K562 (cell line): Measurements from ENCODE around the gene UBXN11.

Source experiments
- EGR1 ChIP-seq: fragments of 450-650 bp; conservative IDR thresholded peaks from 2 replicates; pipeline ENCODE4 v1.6.1; 2017; ENCODE audit warnings: mild to moderate bottlenecking
- ELF4 ChIP-seq: fragments of 450-650 bp; formaldehyde crosslinking; IDR thresholded peaks from 2 replicates; pipeline ENCODE4 v1.4.0; 2022; ENCODE audit warnings: missing genetic modification characterization
- FOXK1 ChIP-seq: sonication (generic); formaldehyde crosslinking; IDR thresholded peaks from 2 replicates; pipeline ENCODE4 v1.8.0; 2022; ENCODE audit warnings: missing genetic modification reagents, mild to moderate bottlenecking, borderline replicate concordance
- GATAD2B ChIP-seq: fragments of 450-650 bp; IDR thresholded peaks from 2 replicates; pipeline ENCODE4 v1.6.1; 2017; ENCODE audit warnings: mild to moderate bottlenecking, borderline replicate concordance
- HMGN3 ChIP-seq: IDR thresholded peaks from 2 replicates; pipeline ENCODE4 v1.6.1; 2011; ENCODE audit warnings: borderline replicate concordance, low read depth, mild to moderate bottlenecking, mixed read lengths, low read length; ENCODE audit not compliant: insufficient read length; ENCODE audit errors: extremely low read depth
- SIN3A ChIP-seq, 2 experiments: fragments of 150-350 bp in 1 of 2; IDR thresholded peaks; 2 replicates each; pipeline ENCODE4 v1.6.1; 2011 to 2016; ENCODE audit warnings: borderline replicate concordance in 2 of 2, low read depth in 2 of 2, low read length in 2 of 2, mild to moderate bottlenecking in 2 of 2, moderate library complexity in 2 of 2; ENCODE audit not compliant: control insufficient read depth in 1 of 2
- SOX6 ChIP-seq: fragments of 450-650 bp; IDR thresholded peaks from 2 replicates; pipeline ENCODE4 v1.6.1; 2014; ENCODE audit warnings: mild to moderate bottlenecking
- ZKSCAN1 ChIP-seq: fragments of 150-350 bp; IDR thresholded peaks from 2 replicates; pipeline ENCODE4 v1.6.1; 2016; ENCODE audit warnings: low read depth, low read length
- ZNF354B ChIP-seq: fragments of 250-450 bp; sonication (Bioruptor Pico); IDR thresholded peaks from 2 replicates; pipeline ENCODE4 v1.4.0; 2020
- TF ChIP-seq, protein P1 (sequence below), 2 experiments: fragments of 450-650 bp in 1 of 2; sonication (generic) in 1 of 2; formaldehyde crosslinking; conservative IDR thresholded peaks; 2 replicates each; pipeline versions ENCODE4 v1.4.0 to v1.8.1; 2020 to 2022; ENCODE audit warnings: mild to moderate bottlenecking in 1 of 2, missing genetic modification reagents in 1 of 2

DNA sequence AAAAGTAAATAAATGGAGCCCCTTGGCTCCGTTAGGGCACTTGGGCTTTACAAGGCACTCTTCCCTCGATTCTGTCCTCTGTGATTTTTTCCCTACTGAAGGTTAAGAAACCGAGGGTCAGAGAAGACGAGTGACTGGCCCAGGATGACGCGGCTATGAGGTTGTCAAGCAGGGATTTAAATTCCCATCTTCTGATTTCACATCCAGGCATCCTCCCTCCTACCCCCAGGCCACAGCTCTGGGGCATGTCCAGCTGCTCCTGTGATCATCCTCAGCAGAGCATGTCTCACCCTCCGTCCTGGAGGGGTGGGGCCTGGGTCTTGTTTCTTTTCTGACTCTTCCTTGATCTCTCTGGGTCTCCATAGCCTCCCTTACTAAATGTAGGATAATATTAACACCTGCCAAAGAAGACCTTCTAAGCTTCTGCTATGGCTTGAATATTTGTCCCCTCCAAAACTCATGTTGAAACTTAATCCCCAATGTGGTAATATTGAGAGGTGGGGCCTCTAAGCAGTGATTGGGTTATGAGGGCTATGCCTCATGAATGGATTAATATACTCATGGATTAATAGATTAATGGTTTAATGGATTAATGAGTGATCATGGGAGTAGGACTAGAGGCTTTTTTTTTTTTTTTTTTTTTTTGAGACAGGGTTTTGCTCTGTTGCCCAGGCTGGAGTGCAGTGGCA lies 42.9 kb upstream of the UBXN11 start:
- no peak for TF ChIP-seq GATAD2B
- no peak for TF ChIP-seq ELF4
- no peak for TF ChIP-seq ZNF354B (CRISPR knock-in tag)
- TF ChIP-seq HMGN3, result no peak
- no peak for TF ChIP-seq SOX6
- TF ChIP-seq, protein P1, sequence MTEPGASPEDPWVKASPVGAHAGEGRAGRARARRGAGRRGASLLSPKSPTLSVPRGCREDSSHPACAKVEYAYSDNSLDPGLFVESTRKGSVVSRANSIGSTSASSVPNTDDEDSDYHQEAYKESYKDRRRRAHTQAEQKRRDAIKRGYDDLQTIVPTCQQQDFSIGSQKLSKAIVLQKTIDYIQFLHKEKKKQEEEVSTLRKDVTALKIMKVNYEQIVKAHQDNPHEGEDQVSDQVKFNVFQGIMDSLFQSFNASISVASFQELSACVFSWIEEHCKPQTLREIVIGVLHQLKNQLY (CRISPR knock-in tag; conservative IDR thresholded peaks at IDR 0.05), result no peak
- no peak for TF ChIP-seq EGR1
- TF ChIP-seq FOXK1, result no peak
- TF ChIP-seq ZKSCAN1, result no peak
- TF ChIP-seq SIN3A (IDR thresholded peaks at IDR 0.05; ENCODE audit: borderline replicate concordance in 2 of 2, control insufficient read depth in 1 of 2, low read depth in 2 of 2, low read length in 2 of 2), result no peak
